CD4-positive, alpha-beta memory T cell (primary cell): Measurements from ENCODE around the gene RGS3. TPM values are rescaled to one million over a fixed set of nuclear protein-coding genes. Genes with fewer than 3 reads are reported as not detected.
A peak's percentile ranks its signal among the peaks of the same experiment; 100 is the strongest.

Experiments
- CTCF ChIA-PET: fragments of 350-600 bp; sonication (Branson Sonifier 250); formaldehyde crosslinking; loops from one replicate; lab custom pipeline; 2021; ENCODE audit warnings: inconsistent platforms; ENCODE audit not compliant: partially characterized antibody; lab: Charles Lee
- POLR2A ChIA-PET: fragments of 350-600 bp; sonication (Branson Sonifier 250); formaldehyde crosslinking; loops from one replicate; lab custom pipeline; 2021; ENCODE audit not compliant: partially characterized antibody; lab: Charles Lee
- DNase-seq, 5 donors: peaks; one replicate each; pipeline versions ENCODE4 v3.0.0 to v3.0.0-alpha.2; 2020 to 2022; ENCODE audit warnings: mixed read lengths in 1 of 5
- H3K27ac ChIP-seq: one replicate; pipeline ENCODE4 v1.7.0; 2013; ENCODE audit warnings: low read depth, low read length
- H3K27me3 ChIP-seq: 2 replicates; pipeline ENCODE4 v1.7.0; 2013; ENCODE audit warnings: mild to moderate bottlenecking, low read length, moderate library complexity; ENCODE audit not compliant: insufficient read depth
- H3K36me3 ChIP-seq: 2 replicates; pipeline ENCODE4 v1.7.0; 2013; ENCODE audit warnings: mild to moderate bottlenecking, low read length, moderate library complexity; ENCODE audit not compliant: insufficient read depth
- H3K4me1 ChIP-seq: 2 replicates; pipeline ENCODE4 v1.7.0; 2013; ENCODE audit warnings: mild to moderate bottlenecking, low read length, moderate library complexity; ENCODE audit not compliant: insufficient read depth
- H3K4me3 ChIP-seq, 2 donors: one replicate each; pipeline ENCODE4 v1.7.0; 2013; ENCODE audit warnings: low read length in 2 of 2, mild to moderate bottlenecking in 1 of 2
- H3K9me3 ChIP-seq, 2 donors: one replicate each; pipeline ENCODE4 v1.7.0; 2013; ENCODE audit warnings: low read length in 2 of 2, control low read depth in 1 of 2; ENCODE audit not compliant: control insufficient read depth in 1 of 2
- H3K27ac Mint-ChIP-seq, 7 donors: one replicate each; pipeline ENCODE4 v1.8.0; 2020 to 2021; ENCODE audit warnings: mixed read lengths in 7 of 7, mild to moderate bottlenecking in 6 of 7, inconsistent platforms in 3 of 7, moderate library complexity in 3 of 7
- H3K27me3 Mint-ChIP-seq, 2 donors: one replicate each; pipeline ENCODE4 v1.8.0; 2020 to 2021; ENCODE audit warnings: mixed read lengths in 2 of 2
- H3K36me3 Mint-ChIP-seq, 2 donors: one replicate each; pipeline ENCODE4 v1.8.0; 2020 to 2021; ENCODE audit warnings: mixed read lengths in 2 of 2, inconsistent platforms in 1 of 2, mild to moderate bottlenecking in 1 of 2
- H3K4me1 Mint-ChIP-seq, 4 donors: one replicate each; pipeline ENCODE4 v1.8.0; 2020 to 2021; ENCODE audit warnings: mixed read lengths in 4 of 4, mild to moderate bottlenecking in 1 of 4
- H3K4me3 Mint-ChIP-seq, 8 donors: one replicate each; pipeline ENCODE4 v1.8.0; 2020 to 2021; ENCODE audit warnings: mixed read lengths in 8 of 8, mild to moderate bottlenecking in 7 of 8, moderate library complexity in 6 of 8, inconsistent platforms in 3 of 8
- H3K9me3 Mint-ChIP-seq, 8 donors: one replicate each; pipeline ENCODE4 v1.8.0; 2020 to 2021; ENCODE audit warnings: mixed read lengths in 8 of 8, mild to moderate bottlenecking in 5 of 8, inconsistent platforms in 3 of 8, moderate library complexity in 1 of 8
- intact Hi-C: fragments of 100-400 bp; cut with micrococcal nuclease; formaldehyde crosslinking; loops from one replicate; pipeline ENCODE4 v1.15.1; 2023
- polyA plus RNA-seq, 2 donors: library from polyadenylated mRNA; unstranded; fragments of 300-500 nt; fragmentation: Illumina TruSeq; gene quantifications; one replicate each; pipeline ENCODE4 v1.2.3, GENCODE V29; 2021
- total RNA-seq, 2 experiments: library from RNA; stranded (reverse); gene quantifications; one replicate each; pipeline ENCODE4 v1.2.3, GENCODE V29; 2021

The RGS3 gene
- total RNA-seq (10 to 100 TPM; 17.5 to 18.4 TPM), polyA plus RNA-seq (10 to 100 TPM in 1 of 2 donors, 1 to 10 TPM in 1; 3.4 to 23.2 TPM)

DNA sequence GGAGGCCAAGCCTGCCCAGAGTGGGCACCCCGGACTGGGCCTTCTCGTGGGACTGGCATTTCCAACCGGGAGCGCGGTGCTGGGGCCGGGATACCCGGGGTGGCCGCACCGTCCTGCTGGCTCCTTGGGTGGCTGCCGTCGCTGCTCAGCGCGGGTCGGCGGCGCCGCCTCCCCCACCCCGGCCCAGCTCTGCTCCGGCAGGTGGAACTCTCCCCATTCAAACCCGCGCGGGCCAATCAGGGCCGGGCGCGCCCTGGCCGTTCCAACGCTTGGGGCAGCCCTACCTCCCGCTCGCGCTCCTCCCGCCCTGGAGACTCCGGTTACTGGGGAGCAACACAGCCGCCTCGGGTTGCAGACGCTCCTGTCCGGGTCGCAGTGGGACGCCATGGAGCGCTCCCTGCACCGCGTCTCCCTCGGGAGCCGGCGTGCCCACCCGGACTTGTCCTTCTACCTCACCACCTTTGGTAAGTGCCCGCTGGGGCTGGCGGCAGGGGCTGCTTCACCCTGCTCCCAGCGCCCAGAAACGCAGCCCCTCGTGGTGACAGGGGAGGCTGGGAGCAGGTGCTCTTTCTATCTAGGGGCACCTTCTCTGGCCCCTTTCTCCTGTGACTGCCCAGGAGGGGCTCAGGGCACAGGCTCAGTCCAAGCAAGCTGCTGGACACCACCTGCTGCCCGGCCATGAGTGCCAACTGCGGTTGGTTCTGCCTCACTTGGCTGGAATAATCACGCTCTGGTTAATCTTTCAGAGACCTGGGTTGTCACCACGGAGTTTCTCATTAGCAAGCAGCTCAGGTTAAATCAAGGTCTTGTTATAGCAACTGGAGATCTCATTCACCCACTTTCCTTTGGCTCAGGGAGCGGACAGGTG lies at the start of gene RGS3:
Gene RGS3, plus strand, starts transcription at position 310 of the 868 bp plus-strand sequence. Its CDS starts 76 bp downstream, at position 386.
- H3K4me3 ChIP-seq: no peak within 1 kb of the TSS
- POLR2A ChIA-PET: no interaction called here
- Mint-ChIP-seq H3K4me1 (peaks cover 0 to 2% (median 0%) of the 10 kb centered on the region in 4 donors), H3K4me3 (no peak within 1 kb of the TSS), H3K36me3 (no peaks in the 10 kb centered on the region), H3K27ac (peak within 1 kb of the TSS in 1 of 7 donors; percentile 31), H3K27me3 (no peaks in the 10 kb centered on the region), H3K9me3 (peaks cover 0 to 5% (median 0%) of the 10 kb centered on the region in 8 donors)
- H3K36me3 ChIP-seq: no peaks in the 10 kb centered on the region
- CTCF ChIA-PET: interaction anchor here (1.3 kb wide), 1 partner anchor 192 kb away, joined by 3 read pairs; no protein-coding TSS in a partner anchor
- no peaks in the 10 kb centered on the region for H3K4me1 ChIP-seq
- H3K27ac ChIP-seq: no peak within 1 kb of the TSS
- H3K27me3 ChIP-seq: no peaks in the 10 kb centered on the region
- DNase-seq: no peak
- intact Hi-C loops: no loop called here
- no peaks in the 10 kb centered on the region for H3K9me3 ChIP-seq

DNA sequence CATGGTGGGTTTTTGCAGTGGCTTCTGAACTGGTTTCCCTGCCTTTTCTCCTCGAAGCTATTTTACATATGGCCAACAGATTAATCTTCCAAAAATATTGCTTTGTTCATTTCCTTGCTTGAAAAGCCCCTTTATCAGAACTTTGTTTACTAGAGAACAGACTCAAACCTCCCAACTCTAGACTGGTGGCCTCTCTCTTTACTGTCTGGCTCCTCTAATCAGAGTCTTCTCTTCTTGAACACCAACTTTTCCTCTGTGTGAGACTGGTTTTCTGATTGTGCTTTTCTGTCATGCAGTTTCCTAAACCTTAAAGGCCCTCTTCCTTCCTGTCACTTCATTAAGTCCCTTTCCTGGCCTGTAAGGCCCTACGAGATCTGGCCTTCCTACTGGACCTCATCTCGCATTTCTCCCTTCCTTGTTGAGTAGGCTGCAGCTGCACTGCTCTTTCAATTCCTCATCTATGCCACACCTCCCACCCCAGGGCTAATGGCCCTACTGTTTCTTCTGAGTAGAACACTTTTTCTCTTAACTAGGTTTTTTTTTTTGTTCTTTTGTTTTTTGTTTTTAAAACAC lies 47.3 kb upstream of the RGS3 start:
- Mint-ChIP-seq H3K27ac (no peak overlapping the region), H3K27me3 (no peaks in the 10 kb centered on the region), H3K36me3 (no peaks in the 10 kb centered on the region), H3K4me3 (no peak overlapping the region), H3K9me3 (no peaks in the 10 kb centered on the region), H3K4me1 (peaks cover 0 to 5% (median under 1%) of the 10 kb centered on the region in 4 donors)
- H3K36me3 ChIP-seq: no peaks in the 10 kb centered on the region
- H3K9me3 ChIP-seq: no peaks in the 10 kb centered on the region
- no peak for DNase-seq
- no peak overlapping the region for H3K4me3 ChIP-seq
- POLR2A ChIA-PET: no interaction called here
- no peak overlapping the region for H3K27ac ChIP-seq
- intact Hi-C loops: no loop called here
- CTCF ChIA-PET: no interaction called here
- no peaks in the 10 kb centered on the region for H3K27me3 ChIP-seq
- H3K4me1 ChIP-seq: peaks cover 4% of the 10 kb centered on the region

DNA sequence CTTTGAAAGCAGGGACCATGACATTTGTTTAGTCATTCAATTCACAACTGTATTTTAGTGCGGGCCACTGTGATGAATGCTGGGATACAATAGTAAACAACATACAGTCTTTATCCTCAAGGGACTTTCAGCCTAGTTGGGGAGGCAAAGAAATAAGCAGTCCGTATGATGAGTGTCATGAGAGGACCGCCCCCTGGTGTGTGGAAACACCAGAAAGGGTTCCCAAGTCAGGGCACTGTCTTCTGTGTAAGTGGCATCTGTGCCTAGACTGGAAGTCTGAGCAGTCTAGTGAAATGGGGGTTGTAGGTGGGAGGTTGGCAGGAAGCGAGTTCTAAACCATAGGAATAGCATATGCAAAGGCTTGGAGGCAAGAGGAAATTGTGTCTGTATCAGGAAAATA lies 46.2 kb upstream of the RGS3 start:
- Mint-ChIP-seq H3K4me1 (no peaks in the 10 kb centered on the region), H3K27ac (no peak overlapping the region), H3K36me3 (no peaks in the 10 kb centered on the region), H3K4me3 (no peak overlapping the region), H3K27me3 (no peaks in the 10 kb centered on the region), H3K9me3 (no peaks in the 10 kb centered on the region)
- no peaks in the 10 kb centered on the region for H3K9me3 ChIP-seq
- DNase-seq: no peak
- H3K4me3 ChIP-seq: no peak overlapping the region
- H3K4me1 ChIP-seq: no peaks in the 10 kb centered on the region
- H3K27ac ChIP-seq: no peak overlapping the region
- POLR2A ChIA-PET: no interaction called here
- H3K36me3 ChIP-seq: no peaks in the 10 kb centered on the region
- intact Hi-C loops: no loop called here
- CTCF ChIA-PET: no interaction called here
- no peaks in the 10 kb centered on the region for H3K27me3 ChIP-seq

DNA sequence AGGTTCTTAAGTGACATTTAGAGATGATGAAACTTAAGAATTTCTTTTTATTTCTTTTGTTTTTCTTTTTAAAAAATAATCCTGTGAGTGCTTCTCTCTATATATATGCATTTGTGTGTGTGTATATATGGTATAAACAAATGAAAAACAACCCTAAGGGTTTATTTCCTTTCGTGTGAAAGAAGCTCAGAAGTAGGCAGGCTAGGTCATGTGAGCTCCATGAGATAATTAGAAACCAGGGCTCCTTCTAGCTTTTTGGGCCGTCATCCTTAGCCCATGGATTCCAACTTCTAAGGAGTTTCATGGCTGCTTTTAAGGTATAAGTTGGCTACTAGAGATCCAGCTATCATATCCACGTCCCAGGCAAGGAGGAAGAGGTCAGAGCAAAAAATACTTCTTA lies 41.8 kb upstream of the RGS3 start:
- no peaks in the 10 kb centered on the region for H3K9me3 ChIP-seq
- H3K36me3 ChIP-seq: no peaks in the 10 kb centered on the region
- CTCF ChIA-PET: interaction anchor here (0.9 kb wide), 1 partner anchor 15 kb away, joined by 4 read pairs; no protein-coding TSS in a partner anchor
- Mint-ChIP-seq H3K9me3 (no peaks in the 10 kb centered on the region), H3K27ac (no peak overlapping the region), H3K4me1 (no peaks in the 10 kb centered on the region), H3K27me3 (peaks cover 3 to 5% of the 10 kb centered on the region in 2 donors), H3K4me3 (no peak overlapping the region), H3K36me3 (no peaks in the 10 kb centered on the region)
- H3K27ac ChIP-seq: no peak overlapping the region
- H3K4me3 ChIP-seq: no peak overlapping the region
- POLR2A ChIA-PET: no interaction called here
- intact Hi-C loops: no loop called here
- H3K27me3 ChIP-seq: no peaks in the 10 kb centered on the region
- no peaks in the 10 kb centered on the region for H3K4me1 ChIP-seq
- no peak for DNase-seq

DNA sequence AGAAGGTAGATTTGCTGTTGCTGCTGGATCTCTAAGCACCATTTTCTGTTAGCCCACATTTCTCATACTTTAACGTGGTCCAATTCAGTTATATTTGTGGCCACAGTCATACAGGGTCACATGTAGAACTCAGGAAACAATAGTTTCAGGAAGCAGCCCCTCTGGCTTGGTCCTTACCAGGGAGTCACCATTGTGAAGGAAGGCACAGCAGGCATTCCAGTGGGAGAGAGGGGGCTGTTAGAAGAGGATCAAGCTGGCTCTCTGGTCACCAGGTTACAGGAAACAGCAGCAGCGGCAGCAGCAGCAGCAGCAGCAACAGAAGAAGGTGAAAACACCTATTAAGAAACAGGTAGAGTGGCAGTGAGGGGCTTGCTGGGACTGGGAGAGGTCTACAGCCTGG lies 38.5 kb upstream of the RGS3 start:
- H3K27me3 Mint-ChIP-seq: peaks cover 3 to 5% of the 10 kb centered on the region in 2 donors
- no peak overlapping the region for H3K4me3 Mint-ChIP-seq
- H3K4me3 ChIP-seq: no peak overlapping the region
- CTCF ChIA-PET: no interaction called here
- H3K9me3 Mint-ChIP-seq: no peaks in the 10 kb centered on the region
- no peaks in the 10 kb centered on the region for H3K27me3 ChIP-seq
- no peaks in the 10 kb centered on the region for H3K36me3 ChIP-seq
- H3K27ac Mint-ChIP-seq: no peak overlapping the region
- no peaks in the 10 kb centered on the region for H3K9me3 ChIP-seq
- intact Hi-C loops: no loop called here
- H3K36me3 Mint-ChIP-seq: no peaks in the 10 kb centered on the region
- H3K4me1 ChIP-seq: no peaks in the 10 kb centered on the region
- H3K27ac ChIP-seq: no peak overlapping the region
- POLR2A ChIA-PET: no interaction called here
- H3K4me1 Mint-ChIP-seq: no peaks in the 10 kb centered on the region
- no peak for DNase-seq

DNA sequence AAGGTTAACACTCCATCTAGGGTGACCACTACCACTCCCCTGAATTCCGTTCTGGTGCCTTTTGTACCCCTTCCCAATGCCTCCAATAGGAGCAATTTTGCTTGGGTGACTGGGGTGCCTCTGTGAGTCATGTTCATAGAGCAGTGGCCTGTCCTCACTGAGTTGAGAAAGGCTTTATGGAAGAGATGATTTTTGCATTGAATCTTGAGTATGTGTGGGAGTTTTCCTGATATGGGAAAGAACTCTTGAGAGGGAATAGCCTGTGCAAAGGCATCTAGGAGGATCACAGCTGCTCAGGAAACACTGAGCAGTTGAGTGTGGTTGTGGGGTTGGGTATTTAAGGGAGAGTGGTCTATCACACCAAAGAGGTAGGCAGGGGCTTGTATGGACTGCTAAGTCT lies 36.8 kb upstream of the RGS3 start:
- intact Hi-C loops: no loop called here
- H3K4me1 Mint-ChIP-seq: no peaks in the 10 kb centered on the region
- H3K36me3 Mint-ChIP-seq: no peaks in the 10 kb centered on the region
- CTCF ChIA-PET: no interaction called here
- H3K4me1 ChIP-seq: no peaks in the 10 kb centered on the region
- no peak overlapping the region for H3K4me3 ChIP-seq
- peaks cover 3 to 5% of the 10 kb centered on the region in 2 donors for H3K27me3 Mint-ChIP-seq
- H3K27ac Mint-ChIP-seq: no peak overlapping the region
- H3K36me3 ChIP-seq: no peaks in the 10 kb centered on the region
- no peak overlapping the region for H3K27ac ChIP-seq
- no peak for DNase-seq
- no peaks in the 10 kb centered on the region for H3K27me3 ChIP-seq
- H3K4me3 Mint-ChIP-seq: no peak overlapping the region
- POLR2A ChIA-PET: interaction anchor here (0.7 to 1.1 kb wide), 2 partner anchors 17 to 207 kb away, joined by 3 read pairs; partner anchors contain the start of genes C9orf43 and POLE3
- H3K9me3 Mint-ChIP-seq: no peaks in the 10 kb centered on the region
- no peaks in the 10 kb centered on the region for H3K9me3 ChIP-seq

DNA sequence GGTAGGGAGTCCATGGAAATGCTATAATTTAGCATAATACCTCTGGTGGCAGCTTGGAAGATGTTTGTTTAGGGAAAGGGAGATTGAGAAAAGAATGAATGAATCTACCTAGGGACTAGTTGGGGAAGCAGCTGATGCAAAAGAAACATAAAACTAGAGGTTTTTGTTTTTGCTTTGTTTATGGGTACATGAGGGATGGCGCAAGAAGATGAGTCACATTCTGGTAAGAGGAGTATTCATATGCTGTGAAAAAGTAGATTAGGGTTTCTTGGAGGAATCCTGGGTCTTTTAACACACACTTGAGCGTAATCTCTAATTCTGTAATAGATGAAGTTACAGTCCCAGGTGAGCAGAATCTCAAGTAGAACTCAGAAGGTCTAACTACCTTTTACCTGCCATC lies 35.9 kb upstream of the RGS3 start:
- Mint-ChIP-seq H3K27ac (no peak overlapping the region), H3K36me3 (no peaks in the 10 kb centered on the region), H3K9me3 (no peaks in the 10 kb centered on the region), H3K4me3 (no peak overlapping the region), H3K27me3 (peaks cover 3 to 5% of the 10 kb centered on the region in 2 donors), H3K4me1 (no peaks in the 10 kb centered on the region)
- H3K27ac ChIP-seq: no peak overlapping the region
- CTCF ChIA-PET: no interaction called here
- no peaks in the 10 kb centered on the region for H3K4me1 ChIP-seq
- intact Hi-C loops: no loop called here
- no peaks in the 10 kb centered on the region for H3K36me3 ChIP-seq
- POLR2A ChIA-PET: no interaction called here
- H3K9me3 ChIP-seq: no peaks in the 10 kb centered on the region
- no peak overlapping the region for H3K4me3 ChIP-seq
- DNase-seq: no peak
- no peaks in the 10 kb centered on the region for H3K27me3 ChIP-seq
